Measurements from ENCODE around the gene TMEM163. TPM values are rescaled to one million over a fixed set of nuclear protein-coding genes. Genes with fewer than 3 reads are reported as not detected.
A peak's percentile ranks its signal among the peaks of the same experiment; 100 is the strongest.

TMEM163 gene
- total RNA-seq, 2 donors from 2014 or later, result 0.24 TPM; not detected in 1

GRCh38 chr2:134721596-134721995, 2.8 kb upstream of the TMEM163 start:
- Histone ChIP-seq H3K4me3 (ENCODE audit: low read length) (no peak overlapping the region), H3K36me3 (ENCODE audit: control insufficient read depth, insufficient read depth, low read length) (no peaks in the 10 kb centered on the region), H3K9me3 (ENCODE audit: control insufficient read depth, low read length) (no peaks in the 10 kb centered on the region), H3K27me3 (ENCODE audit: control insufficient read depth, insufficient read depth, low read length, poor library complexity, severe bottlenecking) (peaks cover 70% of the 10 kb centered on the region), H3K9ac (ENCODE audit: extremely low read depth, low read length, poor library complexity, severe bottlenecking) (no peak overlapping the region), H3K27ac (ENCODE audit: low read depth, low read length) (no peak overlapping the region), H3K4me1 (ENCODE audit: control insufficient read depth, insufficient read depth, low read length) (no peaks in the 10 kb centered on the region)
- Mint-ChIP-seq H3K27me3 (ENCODE audit: insufficient read depth) (peaks cover 77% of the 10 kb centered on the region), H3K9me3 (no peaks in the 10 kb centered on the region), H3K4me1 (peaks cover 3% of the 10 kb centered on the region), H3K36me3 (ENCODE audit: low read depth) (no peaks in the 10 kb centered on the region), H3K27ac (no peak overlapping the region), H3K4me3 (no peak overlapping the region)
- TF ChIP-seq CTCF (conservative IDR thresholded peaks at IDR 0.05), result no peak
- no peak for DNase-seq
- WGBS, 2 experiments (ENCODE audit: insufficient coverage in 1 of 2, insufficient read length in 1 of 2), result 87 to 96% methylated on average over 4 of the region's 4 CpGs

DNA sequence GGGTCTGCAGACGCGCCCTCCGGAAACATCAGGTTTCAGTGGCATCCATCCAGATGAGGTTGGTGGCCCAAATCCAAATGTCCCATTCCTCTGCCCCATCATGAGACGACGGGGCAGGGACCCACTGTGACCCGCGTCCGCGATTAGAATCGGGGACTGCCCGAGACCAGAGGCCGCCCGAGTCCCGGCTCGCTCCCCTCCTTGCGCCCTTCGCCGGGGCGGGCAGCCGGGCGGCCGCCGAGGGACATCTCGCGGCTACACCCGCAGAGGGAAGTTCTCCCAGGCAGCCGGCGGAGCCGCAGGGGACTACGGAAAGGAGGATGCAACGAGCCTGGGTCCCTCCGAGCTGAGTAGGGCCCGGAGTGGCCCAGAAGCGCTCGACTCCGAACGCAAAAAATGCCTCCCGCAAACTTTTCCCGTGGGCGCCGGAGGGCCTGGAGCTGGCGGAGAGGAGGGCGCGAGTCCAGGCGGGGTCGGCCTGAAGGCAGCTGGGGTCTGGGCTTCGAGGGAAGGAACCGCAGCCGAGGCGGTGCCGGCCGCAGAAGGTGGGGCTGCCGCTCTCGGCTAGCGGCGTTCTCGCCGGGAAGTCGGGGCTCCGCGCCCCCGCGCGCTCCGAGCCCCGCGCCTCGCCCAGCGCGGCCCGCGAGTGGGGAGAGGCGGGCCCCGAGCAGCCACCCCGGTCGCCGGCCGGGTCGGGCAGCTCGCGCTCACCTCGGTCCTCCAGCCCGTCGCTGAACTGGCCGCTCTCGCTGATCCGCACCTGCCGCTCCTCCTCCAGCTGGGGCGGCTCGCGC, 580 bp downstream of the TMEM163 start:
- no peak overlapping the region for H3K27ac ChIP-seq (ENCODE audit: low read depth, low read length)
- H3K36me3 ChIP-seq (ENCODE audit: control insufficient read depth, insufficient read depth, low read length), result no peaks in the 10 kb centered on the region
- peak overlapping the region; percentile 77 for H3K4me3 ChIP-seq (ENCODE audit: low read length)
- H3K27me3 Mint-ChIP-seq (ENCODE audit: insufficient read depth), result peaks cover 92% of the 10 kb centered on the region
- TF ChIP-seq CTCF (conservative IDR thresholded peaks at IDR 0.05), result no peak
- WGBS, 2 experiments (ENCODE audit: insufficient coverage in 1 of 2, insufficient read length in 1 of 2), result 0 to 1% methylated on average over 17 to 91 of the region's 91 CpGs
- H3K36me3 Mint-ChIP-seq (ENCODE audit: low read depth), result no peaks in the 10 kb centered on the region
- H3K27me3 ChIP-seq (ENCODE audit: control insufficient read depth, insufficient read depth, low read length, poor library complexity, severe bottlenecking), result peaks cover 92% of the 10 kb centered on the region
- peaks cover 3% of the 10 kb centered on the region for H3K4me1 Mint-ChIP-seq
- no peaks in the 10 kb centered on the region for H3K4me1 ChIP-seq (ENCODE audit: control insufficient read depth, insufficient read depth, low read length)
- peak overlapping the region; percentile 58 for H3K4me3 Mint-ChIP-seq
- no peaks in the 10 kb centered on the region for H3K9me3 ChIP-seq (ENCODE audit: control insufficient read depth, low read length)
- H3K9me3 Mint-ChIP-seq, result no peaks in the 10 kb centered on the region
- peak; percentile 79 for DNase-seq
- no peak overlapping the region for H3K9ac ChIP-seq (ENCODE audit: extremely low read depth, low read length, poor library complexity, severe bottlenecking)
- no peak overlapping the region for H3K27ac Mint-ChIP-seq

GRCh38 chr2:134717286-134718022, 1.3 kb downstream of the TMEM163 start:
- no peaks in the 10 kb centered on the region for H3K36me3 Mint-ChIP-seq (ENCODE audit: low read depth)
- H3K4me1 Mint-ChIP-seq, result peaks cover 3% of the 10 kb centered on the region
- no peaks in the 10 kb centered on the region for H3K9me3 Mint-ChIP-seq
- peak overlapping the region; percentile 58 for H3K4me3 Mint-ChIP-seq
- no peak for TF ChIP-seq CTCF (conservative IDR thresholded peaks at IDR 0.05)
- Histone ChIP-seq H3K4me3 (ENCODE audit: low read length) (peak overlapping the region; percentile 77), H3K27me3 (ENCODE audit: control insufficient read depth, insufficient read depth, low read length, poor library complexity, severe bottlenecking) (peaks cover 97% of the 10 kb centered on the region), H3K36me3 (ENCODE audit: control insufficient read depth, insufficient read depth, low read length) (no peaks in the 10 kb centered on the region), H3K9ac (ENCODE audit: extremely low read depth, low read length, poor library complexity, severe bottlenecking) (no peak overlapping the region), H3K4me1 (ENCODE audit: control insufficient read depth, insufficient read depth, low read length) (no peaks in the 10 kb centered on the region), H3K27ac (ENCODE audit: low read depth, low read length) (no peak overlapping the region), H3K9me3 (ENCODE audit: control insufficient read depth, low read length) (no peaks in the 10 kb centered on the region)
- DNase-seq, result no peak
- peaks cover 92% of the 10 kb centered on the region for H3K27me3 Mint-ChIP-seq (ENCODE audit: insufficient read depth)
- H3K27ac Mint-ChIP-seq, result no peak overlapping the region
- WGBS, 2 experiments (ENCODE audit: insufficient coverage in 1 of 2, insufficient read length in 1 of 2), result 18 to 20% methylated on average over 13 to 24 of the region's 24 CpGs
